HEK293 (cell line): ENCODE results near the gene ENKD1.

ENCODE experiments used
- CTCF ChIA-PET: fragments of 350-600 bp; formaldehyde crosslinking; extraction: SDS; loops from one replicate; lab custom pipeline; 2021; ENCODE audit warnings: antibody characterized with exemption; lab: Yijun Ruan, JAX
- POLR2A ChIA-PET: fragments of 300-600 bp; formaldehyde crosslinking; extraction: SDS; loops from one replicate; lab custom pipeline; 2020; ENCODE audit warnings: antibody characterized with exemption, inconsistent platforms; lab: Yijun Ruan, JAX
- H3K27ac ChIP-seq: fragments of 200-500 bp; sonication (Bioruptor generic); 2 replicates; pipeline ENCODE4 v1.5.1; 2014; ENCODE audit warnings: low read depth, low read length, control low read depth, inconsistent platforms; ENCODE audit errors: extremely low read depth
- H3K36me3 ChIP-seq, 2 experiments: fragments of 200-500 bp in 1 of 2; sonication (Bioruptor generic) in 1 of 2; 1 replicate in 1 of 2; 2 replicates in 1 of 2; pipeline ENCODE4 v1.5.1; 2014 to 2017; ENCODE audit warnings: inconsistent platforms in 2 of 2, low read length in 2 of 2; ENCODE audit not compliant: control insufficient read depth in 2 of 2, insufficient read depth in 1 of 2
- H3K4me1 ChIP-seq: fragments of 200-500 bp; sonication (Bioruptor generic); 2 replicates; pipeline ENCODE4 v1.5.1; 2014; ENCODE audit warnings: mild to moderate bottlenecking, low read length, inconsistent platforms; ENCODE audit not compliant: control insufficient read depth, insufficient read depth
- H3K4me3 ChIP-seq: 2 replicates; pipeline ENCODE4 v1.5.1; 2011; ENCODE audit warnings: low read depth, mild to moderate bottlenecking, control low read depth, low read length, moderate library complexity
- H3K9me3 ChIP-seq: fragments of 200-500 bp; sonication (Bioruptor generic); 2 replicates; pipeline ENCODE4 v1.5.1; 2014; ENCODE audit warnings: low read depth, low read length, inconsistent platforms; ENCODE audit not compliant: control insufficient read depth, insufficient read depth
- BCL11B ChIP-seq: fragments of 450-650 bp; formaldehyde crosslinking; IDR thresholded peaks from 2 replicates; pipeline ENCODE4 v1.5.1; 2016; ENCODE audit warnings: low read depth, missing biosample characterization, missing genetic modification characterization
- GLI4 ChIP-seq: fragments of 450-650 bp; formaldehyde crosslinking; IDR thresholded peaks from 2 replicates; pipeline ENCODE4 v1.5.1; 2016; ENCODE audit warnings: missing biosample characterization, missing genetic modification characterization
- KLF8 ChIP-seq: fragments of 450-650 bp; formaldehyde crosslinking; IDR thresholded peaks from 2 replicates; pipeline ENCODE4 v1.5.1; 2016; ENCODE audit warnings: missing biosample characterization, missing genetic modification characterization
- MZF1 ChIP-seq: fragments of 450-650 bp; formaldehyde crosslinking; IDR thresholded peaks from 2 replicates; pipeline ENCODE4 v1.5.1; 2017; ENCODE audit warnings: missing biosample characterization, missing genetic modification characterization, borderline replicate concordance
- PBX3 ChIP-seq: sonication (generic); formaldehyde crosslinking; IDR thresholded peaks from 2 replicates; pipeline ENCODE4 v1.8.1; 2022; ENCODE audit warnings: mild to moderate bottlenecking, moderate library complexity, missing genetic modification reagents
- RBAK ChIP-seq: fragments of 450-650 bp; formaldehyde crosslinking; IDR thresholded peaks from 2 replicates; pipeline ENCODE4 v1.5.1; 2016; ENCODE audit warnings: missing biosample characterization, missing genetic modification characterization
- SETDB1 ChIP-seq: IDR thresholded peaks from one replicate; pipeline ENCODE4 v1.6.1; 2017; ENCODE audit warnings: mild to moderate bottlenecking, low read length, moderate library complexity, mixed read lengths; ENCODE audit not compliant: insufficient read length
- SP3 ChIP-seq: fragments of 450-650 bp; formaldehyde crosslinking; IDR thresholded peaks from 2 replicates; pipeline ENCODE4 v1.5.1; 2016; ENCODE audit warnings: missing biosample characterization, missing genetic modification characterization
- YY2 ChIP-seq: fragments of 450-650 bp; formaldehyde crosslinking; IDR thresholded peaks from 2 replicates; pipeline ENCODE4 v1.5.1; 2016; ENCODE audit warnings: missing biosample characterization, missing genetic modification characterization
- ZBTB6 ChIP-seq: fragments of 450-650 bp; formaldehyde crosslinking; IDR thresholded peaks from 2 replicates; pipeline ENCODE4 v1.5.1; 2017; ENCODE audit warnings: missing biosample characterization, missing genetic modification characterization
- ZFP69B ChIP-seq: fragments of 450-650 bp; formaldehyde crosslinking; IDR thresholded peaks from 2 replicates; pipeline ENCODE4 v1.5.1; 2016; ENCODE audit warnings: missing biosample characterization, missing genetic modification characterization
- ZNF112 ChIP-seq: fragments of 450-650 bp; formaldehyde crosslinking; IDR thresholded peaks from 2 replicates; pipeline ENCODE4 v1.5.0; 2017; ENCODE audit warnings: missing biosample characterization, missing genetic modification characterization
- ZNF138 ChIP-seq: fragments of 450-650 bp; formaldehyde crosslinking; IDR thresholded peaks from 2 replicates; pipeline ENCODE4 v1.5.1; 2016; ENCODE audit warnings: missing biosample characterization, missing genetic modification characterization, borderline replicate concordance
- ZNF174 ChIP-seq: fragments of 450-650 bp; formaldehyde crosslinking; IDR thresholded peaks from 2 replicates; pipeline ENCODE4 v1.5.0; 2017; ENCODE audit warnings: missing biosample characterization, mild to moderate bottlenecking, missing genetic modification characterization
- ZNF211 ChIP-seq: fragments of 450-650 bp; formaldehyde crosslinking; IDR thresholded peaks from 2 replicates; pipeline ENCODE4 v1.5.1; 2016; ENCODE audit warnings: low read depth, missing biosample characterization, missing genetic modification characterization
- ZNF221 ChIP-seq: fragments of 450-650 bp; formaldehyde crosslinking; IDR thresholded peaks from 2 replicates; pipeline ENCODE4 v1.5.1; 2017; ENCODE audit warnings: missing biosample characterization, missing genetic modification characterization, borderline replicate concordance
- ZNF280C ChIP-seq: fragments of 450-650 bp; formaldehyde crosslinking; IDR thresholded peaks from 2 replicates; pipeline ENCODE4 v1.5.1; 2016; ENCODE audit warnings: missing biosample characterization, missing genetic modification characterization
- ZNF324 ChIP-seq: fragments of 450-650 bp; formaldehyde crosslinking; IDR thresholded peaks from 2 replicates; pipeline ENCODE4 v1.5.1; 2016; ENCODE audit warnings: missing biosample characterization, missing genetic modification characterization
- ZNF354C ChIP-seq: fragments of 450-650 bp; formaldehyde crosslinking; IDR thresholded peaks from 2 replicates; pipeline ENCODE4 v1.5.1; 2016; ENCODE audit warnings: missing biosample characterization, missing genetic modification characterization, low read depth, borderline replicate concordance
- ZNF404 ChIP-seq: fragments of 450-650 bp; formaldehyde crosslinking; IDR thresholded peaks from 2 replicates; pipeline ENCODE4 v1.5.1; 2017; ENCODE audit warnings: missing biosample characterization, missing genetic modification characterization
- ZNF433 ChIP-seq: fragments of 450-650 bp; formaldehyde crosslinking; IDR thresholded peaks from 2 replicates; pipeline ENCODE4 v1.5.1; 2016; ENCODE audit warnings: missing biosample characterization, missing genetic modification characterization, low read depth
- ZNF488 ChIP-seq: fragments of 450-650 bp; formaldehyde crosslinking; IDR thresholded peaks from 2 replicates; pipeline ENCODE4 v1.5.1; 2016; ENCODE audit warnings: missing biosample characterization, missing genetic modification characterization
- ZNF521 ChIP-seq: fragments of 450-650 bp; formaldehyde crosslinking; IDR thresholded peaks from 2 replicates; pipeline ENCODE4 v1.5.1; 2017; ENCODE audit warnings: missing biosample characterization, mild to moderate bottlenecking, missing genetic modification characterization
- ZNF549 ChIP-seq: fragments of 450-650 bp; IDR thresholded peaks from 2 replicates; pipeline ENCODE4 v1.5.1; 2018; ENCODE audit warnings: missing biosample characterization, missing genetic modification characterization, mild to moderate bottlenecking, inconsistent platforms, moderate library complexity
- ZNF561 ChIP-seq: fragments of 450-650 bp; IDR thresholded peaks from 2 replicates; pipeline ENCODE4 v1.5.1; 2018; ENCODE audit warnings: missing biosample characterization, missing genetic modification characterization, borderline replicate concordance
- ZNF624 ChIP-seq: fragments of 450-650 bp; formaldehyde crosslinking; IDR thresholded peaks from 2 replicates; pipeline ENCODE4 v1.5.1; 2017; ENCODE audit warnings: missing biosample characterization, missing genetic modification characterization
- ZNF626 ChIP-seq: fragments of 450-650 bp; sonication (Bioruptor Pico); formaldehyde crosslinking; IDR thresholded peaks from 2 replicates; pipeline ENCODE4 v1.5.1; 2018; ENCODE audit warnings: missing biosample characterization, missing genetic modification characterization, inconsistent platforms
- ZNF654 ChIP-seq: fragments of 450-650 bp; formaldehyde crosslinking; IDR thresholded peaks from 2 replicates; pipeline ENCODE4 v1.5.1; 2016; ENCODE audit warnings: low read depth, missing biosample characterization, missing genetic modification characterization
- ZNF704 ChIP-seq: fragments of 450-650 bp; formaldehyde crosslinking; IDR thresholded peaks from 2 replicates; pipeline ENCODE4 v1.5.1; 2016; ENCODE audit warnings: missing biosample characterization, missing genetic modification characterization
- ZNF747 ChIP-seq: fragments of 450-650 bp; formaldehyde crosslinking; IDR thresholded peaks from 2 replicates; pipeline ENCODE4 v1.5.1; 2016; ENCODE audit warnings: missing biosample characterization, missing genetic modification characterization
- ZSCAN30 ChIP-seq: fragments of 450-650 bp; IDR thresholded peaks from 2 replicates; pipeline ENCODE4 v1.5.1; 2018; ENCODE audit warnings: missing biosample characterization, mild to moderate bottlenecking, missing genetic modification characterization, moderate library complexity
- ZXDB ChIP-seq: fragments of 450-650 bp; formaldehyde crosslinking; IDR thresholded peaks from 2 replicates; pipeline ENCODE4 v1.5.1; 2016; ENCODE audit warnings: missing biosample characterization, missing genetic modification characterization

ENKD1 gene

GRCh38 chr16:67666032-67666551 is 458 bp downstream of the ENKD1 start (continued):
- no peak for TF ChIP-seq ZNF624 (tag by site-specific recombination)
- TF ChIP-seq ZNF221: no peak
- TF ChIP-seq ZNF488 (tag by site-specific recombination): no peak
- TF ChIP-seq SETDB1: no peak
- no peak for TF ChIP-seq ZNF747
- no peak for TF ChIP-seq ZNF433 (tag by site-specific recombination)
- peak; percentile 46; the same call in 1 of the 2 replicates for TF ChIP-seq ZBTB6 (tag by site-specific recombination)
- TF ChIP-seq ZNF112 (tag by site-specific recombination): no peak
- TF ChIP-seq ZNF654 (tag by site-specific recombination): no peak
- TF ChIP-seq ZFP69B (tag by site-specific recombination): no peak
- no peak for TF ChIP-seq RBAK
- no peak for TF ChIP-seq ZNF521 (tag by site-specific recombination)
- no peak for TF ChIP-seq PBX3 (CRISPR knock-in tag)
- TF ChIP-seq ZXDB (tag by site-specific recombination): no peak
- no peak; the same call in 1 of the 2 replicates for TF ChIP-seq KLF8 (tag by site-specific recombination)
- TF ChIP-seq ZNF561 (tag by site-specific recombination): no peak
- TF ChIP-seq ZNF138 (tag by site-specific recombination): no peak
- TF ChIP-seq ZNF549 (tag by site-specific recombination): no peak
- no peak for TF ChIP-seq ZNF174 (tag by site-specific recombination)
- no peak for TF ChIP-seq ZNF324 (tag by site-specific recombination)
- TF ChIP-seq YY2: no peak
- TF ChIP-seq BCL11B (tag by site-specific recombination): peak; percentile 29; the same call in 1 of the 2 replicates
- no peak for TF ChIP-seq GLI4 (tag by site-specific recombination)
- no peak for TF ChIP-seq ZNF211
- TF ChIP-seq ZSCAN30 (tag by site-specific recombination): no peak
- TF ChIP-seq SP3 (tag by site-specific recombination): peak; percentile 39
- TF ChIP-seq ZNF626: no peak
- TF ChIP-seq, all 188 proteins: peak for 10

- no peaks in the 10 kb centered on the region for H3K9me3 ChIP-seq
- TF ChIP-seq ZNF521 (tag by site-specific recombination): no peak
- TF ChIP-seq ZNF280C (tag by site-specific recombination): no peak
- no peak for TF ChIP-seq MZF1
- TF ChIP-seq ZNF354C (tag by site-specific recombination): no peak
- no peak for TF ChIP-seq ZNF704 (tag by site-specific recombination)
- no peak for TF ChIP-seq PBX3 (CRISPR knock-in tag)
- no peak for TF ChIP-seq ZNF404
- TF ChIP-seq ZNF624 (tag by site-specific recombination): no peak
- TF ChIP-seq, all 188 proteins: peak for 0
- Histone ChIP-seq H3K27ac (peak overlapping the region; percentile 43; the same call in 1 of the 2 replicates), H3K4me1 (no peaks in the 10 kb centered on the region), H3K36me3 (peaks cover 0 to 37% of the 10 kb centered on the region in 2 experiments; a peak in 1 of 3 replicates), H3K4me3 (peak overlapping the region; percentile 57)
- POLR2A ChIA-PET: interaction anchor here (1.5 kb wide), 1 partner anchor 144 kb away, joined by 4 read pairs; no protein-coding TSS in a partner anchor
- CTCF ChIA-PET: interaction anchor here (1.3 kb wide), 2 partner anchors 98 to 145 kb away, joined by 3 to 6 read pairs; no protein-coding TSS in a partner anchor
These were observed 952 bp downstream of the ENKD1 start for GRCh38 chr16:67665598-67665997.
